GM23248 (cell line): ENCODE measurements around the gene MBP.

ENCODE experiments used
- EZH2 ChIP-seq: fragments of 200-600 bp; sonication (generic); IDR thresholded peaks from 2 replicates; pipeline ENCODE4 v1.6.1; 2018; ENCODE audit warnings: antibody characterized with exemption, mild to moderate bottlenecking; ENCODE audit not compliant: insufficient read depth, poor library complexity, severe bottlenecking
- EZH2phosphoT487 ChIP-seq: fragments of 200-600 bp; sonication (generic); IDR thresholded peaks from 2 replicates; pipeline ENCODE4 v1.6.1; 2018; ENCODE audit warnings: antibody characterized with exemption, moderate library complexity, mild to moderate bottlenecking, low read depth; ENCODE audit not compliant: insufficient read depth

GRCh38 chr18:77090546-77091174 is 41.9 kb downstream of the MBP start:
- TF ChIP-seq EZH2phosphoT487: no peak
- no peak for TF ChIP-seq EZH2
